Sigmoid colon (tissue), 7 donors: ENCODE results near the gene CTXND2. TPM values are rescaled to one million over a fixed set of nuclear protein-coding genes. Genes with fewer than 3 reads are reported as not detected.

Experiments used
- DNase-seq: peaks from one replicate; pipeline ENCODE4 v3.0.0-alpha.2; 2019
- H3K27ac ChIP-seq, 4 donors: fragments of 200-600 bp; sonication (generic); one replicate each; pipeline ENCODE4 v1.5.1; 2016 to 2019; ENCODE audit warnings: mild to moderate bottlenecking in 1 of 4
- H3K27me3 ChIP-seq, 3 donors: fragments of 200-600 bp; sonication (generic); one replicate each; pipeline ENCODE4 v1.5.1; 2019; ENCODE audit warnings: mild to moderate bottlenecking in 1 of 3
- H3K36me3 ChIP-seq, 4 donors: fragments of 200-600 bp; sonication (generic); one replicate each; pipeline ENCODE4 v1.5.1; 2016 to 2019
- H3K4me1 ChIP-seq, 4 donors: fragments of 200-600 bp; sonication (generic); one replicate each; pipeline ENCODE4 v1.5.1; 2017 to 2019
- H3K4me3 ChIP-seq, 4 donors: fragments of 200-600 bp; sonication (generic); one replicate each; pipeline ENCODE4 v1.5.1; 2017 to 2019; ENCODE audit warnings: mild to moderate bottlenecking in 2 of 4, moderate library complexity in 1 of 4
- H3K9me3 ChIP-seq, 4 donors: fragments of 200-600 bp in 3 of 4; sonication (generic) in 3 of 4; one replicate each; pipeline versions ENCODE4 v1.5.1 to v1.6.1; 2013 to 2019
- CTCF ChIP-seq, 4 experiments: fragments of 450-650 bp in 3 of 4; fragments of 200-600 bp in 1 of 4; IDR thresholded peaks; one replicate each; pipeline ENCODE4 v1.5.1; 2016 to 2019; ENCODE audit warnings: antibody characterized with exemption in 4 of 4, mild to moderate bottlenecking in 3 of 4, moderate library complexity in 2 of 4
- EP300 ChIP-seq, 4 donors: sonication (generic); formaldehyde crosslinking; IDR thresholded peaks; one replicate each; pipeline ENCODE4 v1.6.1; 2017; ENCODE audit warnings: antibody characterized with exemption in 4 of 4
- POLR2A ChIP-seq, 2 donors: fragments of 450-650 bp; IDR thresholded peaks; one replicate each; pipeline ENCODE4 v1.6.1; 2016; ENCODE audit warnings: antibody characterized with exemption in 2 of 2, mild to moderate bottlenecking in 2 of 2, moderate library complexity in 2 of 2
- POLR2AphosphoS5 ChIP-seq, 4 donors: sonication (generic); formaldehyde crosslinking; IDR thresholded peaks; one replicate each; pipeline ENCODE4 v1.6.1; 2017; ENCODE audit warnings: antibody characterized with exemption in 4 of 4
- WGBS, 2 donors: extraction: QIAGEN DNeasy Blood & Tissue Kit; methylation state at CpG; one replicate each; pipeline ENCODE4 v1.1.7; 2013; 5-methylcytosine and 5-hydroxymethylcytosine counted together
- intact Hi-C: fragments of 100-400 bp; cut with DNase I; formaldehyde crosslinking; loops from one replicate; pipeline ENCODE4 v1.15.1; 2023
- polyA plus RNA-seq, 3 donors: library from polyadenylated mRNA; stranded (reverse); fragments of 200-250 nt; gene quantifications; one replicate each; pipeline ENCODE4 v1.2.3, GENCODE V29; 2013
- total RNA-seq, 4 donors: library from RNA; depleted of rRNA; stranded (reverse); fragments of >200 nt; gene quantifications; one replicate each; pipeline ENCODE4 v1.1.0, GENCODE V29; 2016
- donor health status: healthy with polysubstance abuse.
- donor health status: Bipolar disorder and iron deficiency.
- donor health status: healthy.

The CTXND2 gene
- total and polyA plus RNA-seq, 7 donors: not detected

GRCh38 chr1:150869683-150870082 is 17.3 kb upstream of the CTXND2 start:
- no peaks in the 10 kb centered on the region for H3K27me3 ChIP-seq
- H3K36me3 ChIP-seq: peaks cover 0 to 20% (median 0%) of the 10 kb centered on the region in 4 donors
- intact Hi-C loops: no loop called here
- no peak overlapping the region for H3K27ac ChIP-seq
- peaks cover 0 to 18% (median 11%) of the 10 kb centered on the region in 4 donors for H3K4me1 ChIP-seq
- TF ChIP-seq EP300 (IDR thresholded peaks at IDR 0.05) (no peak), POLR2AphosphoS5 (IDR thresholded peaks at IDR 0.05) (no peak), CTCF (IDR thresholded peaks at IDR 0.05) (no peak), POLR2A (IDR thresholded peaks at IDR 0.05) (no peak)
- no peaks in the 10 kb centered on the region for H3K9me3 ChIP-seq
- DNase-seq: no peak
- H3K4me3 ChIP-seq: no peak overlapping the region

- TF ChIP-seq CTCF (IDR thresholded peaks at IDR 0.05) (no peak), POLR2AphosphoS5 (IDR thresholded peaks at IDR 0.05) (no peak), POLR2A (IDR thresholded peaks at IDR 0.05) (no peak), EP300 (IDR thresholded peaks at IDR 0.05) (no peak)
- no peaks in the 10 kb centered on the region for H3K9me3 ChIP-seq
- H3K27me3 ChIP-seq: no peaks in the 10 kb centered on the region
- WGBS, 2 donors: 94 to 97% methylated on average over 2 of the region's 2 CpGs
- H3K36me3 ChIP-seq: peaks cover 0 to 14% (median 0%) of the 10 kb centered on the region in 4 donors
- no peak overlapping the region for H3K4me3 ChIP-seq
- no peak for DNase-seq
- intact Hi-C loops: no loop called here
- H3K4me1 ChIP-seq: peaks cover 0 to 31% (median 19%) of the 10 kb centered on the region in 4 donors
- no peak overlapping the region for H3K27ac ChIP-seq
These were observed 14.4 kb upstream of the CTXND2 start for GRCh38 chr1:150872572-150872971.

- WGBS, 2 donors: 93 to 97% methylated on average over 2 of the region's 2 CpGs
- TF ChIP-seq CTCF (IDR thresholded peaks at IDR 0.05) (no peak), POLR2AphosphoS5 (IDR thresholded peaks at IDR 0.05) (no peak), EP300 (IDR thresholded peaks at IDR 0.05) (no peak), POLR2A (IDR thresholded peaks at IDR 0.05) (no peak)
- Histone ChIP-seq H3K27ac (peak overlapping the region in 1 of 4 donors; percentile 99), H3K9me3 (no peaks in the 10 kb centered on the region), H3K4me3 (no peak overlapping the region), H3K27me3 (no peaks in the 10 kb centered on the region), H3K4me1 (peaks cover 0 to 31% (median 16%) of the 10 kb centered on the region in 4 donors), H3K36me3 (peaks cover 0 to 12% (median 0%) of the 10 kb centered on the region in 4 donors)
- intact Hi-C loops: no loop called here
- DNase-seq: no peak
These were observed 13.4 kb upstream of the CTXND2 start for GRCh38 chr1:150873521-150873920.

GRCh38 chr1:150874455-150875196 is 12.3 kb upstream of the CTXND2 start:
- H3K27ac ChIP-seq: peak overlapping the region; percentile 92 to 100 (median 96)
- peaks cover 0 to 25% (median 16%) of the 10 kb centered on the region in 4 donors for H3K4me1 ChIP-seq
- TF ChIP-seq POLR2AphosphoS5 (IDR thresholded peaks at IDR 0.05) (no peak), POLR2A (IDR thresholded peaks at IDR 0.05) (no peak), CTCF (IDR thresholded peaks at IDR 0.05) (no peak), EP300 (IDR thresholded peaks at IDR 0.05) (no peak)
- no peaks in the 10 kb centered on the region for H3K9me3 ChIP-seq
- H3K4me3 ChIP-seq: peak overlapping the region; percentile 71 to 100 (median 91)
- H3K27me3 ChIP-seq: no peaks in the 10 kb centered on the region
- 52 to 60% methylated on average over 7 of the region's 7 CpGs for WGBS, 2 donors
- intact Hi-C loops: loop anchor here (5.0 kb wide), 2 partner anchors 103 to 312 kb away; no protein-coding TSS in a partner anchor
- H3K36me3 ChIP-seq: peaks cover 0 to 4% (median 0%) of the 10 kb centered on the region in 4 donors
- DNase-seq: no peak
